Colonic mucosa (tissue), 4 donors: ENCODE measurements around the gene TRIP11. TPM values are rescaled to one million over a fixed set of nuclear protein-coding genes. Genes with fewer than 3 reads are reported as not detected.

ENCODE experiments used
- DNase-seq: peaks from one replicate; pipeline ENCODE4 v3.0.0-alpha.2; 2020
- H3K27ac ChIP-seq: fragments of 200-600 bp; one replicate; pipeline ENCODE4 v1.8.0; 2021
- H3K27me3 ChIP-seq: fragments of 200-600 bp; one replicate; pipeline ENCODE4 v1.8.0; 2021
- H3K36me3 ChIP-seq: fragments of 200-600 bp; one replicate; pipeline ENCODE4 v1.8.0; 2021
- H3K4me1 ChIP-seq: fragments of 200-600 bp; one replicate; pipeline ENCODE4 v1.8.0; 2021; ENCODE audit warnings: mild to moderate bottlenecking
- H3K4me3 ChIP-seq: fragments of 200-600 bp; one replicate; pipeline ENCODE4 v1.8.0; 2021
- H3K9ac ChIP-seq, 2 donors: one replicate each; pipeline ENCODE4 v1.7.0; 2013; ENCODE audit warnings: control low read depth in 2 of 2, low read depth in 2 of 2, low read length in 2 of 2
- H3K9me3 ChIP-seq: fragments of 200-600 bp; one replicate; pipeline ENCODE4 v1.8.0; 2021
- CTCF ChIP-seq: fragments of 200-600 bp; IDR thresholded peaks from one replicate; pipeline ENCODE4 v1.8.0; 2022; ENCODE audit warnings: antibody characterized with exemption, mild to moderate bottlenecking
- intact Hi-C: fragments of 100-400 bp; cut with DNase I; formaldehyde crosslinking; loops from one replicate; pipeline ENCODE4 v1.14.1; 2022
- total RNA-seq, 2 donors: library from RNA; stranded (reverse); fragmentation: NEBNext Ultra II Directional in 1 of 2; extraction: Animal tissue kit (Norgen Biotek cat#: 25700) in 1 of 2; gene quantifications; one replicate each; pipeline ENCODE4 v1.2.1, GENCODE V29; 2021
- donor health status: healthy.
- donor health status: DM: no; HTN: no; CAD: no.
- donor health status: DM: no; HTN: no; CAD: no.

TRIP11 gene
- total RNA-seq, 2 donors from 2014 or later: 53.8 to 56.3 TPM

- no peak for TF ChIP-seq CTCF
- H3K4me3 ChIP-seq: no peak overlapping the region
- intact Hi-C loops: no loop called here
- H3K27ac ChIP-seq: no peak overlapping the region
- DNase-seq: no peak
- H3K9me3 ChIP-seq: no peaks in the 10 kb centered on the region
- no peaks in the 10 kb centered on the region for H3K36me3 ChIP-seq
- no peak overlapping the region for H3K9ac ChIP-seq
- H3K4me1 ChIP-seq: no peaks in the 10 kb centered on the region
- H3K27me3 ChIP-seq: no peaks in the 10 kb centered on the region
Measured at GRCh38 chr14:92014040-92014439, 25.8 kb downstream of the TRIP11 start.

- DNase-seq: no peak
- TF ChIP-seq CTCF: no peak
Measured at GRCh38 chr14:92012121-92012748, 27.6 kb downstream of the TRIP11 start.

GRCh38 chr14:92010644-92011043 is 29.2 kb downstream of the TRIP11 start:
- H3K9me3 ChIP-seq: no peaks in the 10 kb centered on the region
- H3K9ac ChIP-seq: no peak overlapping the region
- intact Hi-C loops: no loop called here
- H3K27me3 ChIP-seq: no peaks in the 10 kb centered on the region
- H3K36me3 ChIP-seq: no peaks in the 10 kb centered on the region
- no peaks in the 10 kb centered on the region for H3K4me1 ChIP-seq
- no peak overlapping the region for H3K4me3 ChIP-seq
- no peak for DNase-seq
- TF ChIP-seq CTCF: no peak
- H3K27ac ChIP-seq: no peak overlapping the region

More at GRCh38 chr14:92012121-92012748, 27.6 kb downstream of the TRIP11 start:
- H3K4me3 ChIP-seq: no peak overlapping the region
- no peaks in the 10 kb centered on the region for H3K27me3 ChIP-seq
- no peaks in the 10 kb centered on the region for H3K9me3 ChIP-seq
- no peaks in the 10 kb centered on the region for H3K4me1 ChIP-seq
- intact Hi-C loops: no loop called here
- H3K36me3 ChIP-seq: no peaks in the 10 kb centered on the region
- H3K27ac ChIP-seq: no peak overlapping the region
- no peak overlapping the region for H3K9ac ChIP-seq

- no peaks in the 10 kb centered on the region for H3K4me1 ChIP-seq
- no peak for DNase-seq
- no peak overlapping the region for H3K9ac ChIP-seq
- no peaks in the 10 kb centered on the region for H3K36me3 ChIP-seq
- no peaks in the 10 kb centered on the region for H3K27me3 ChIP-seq
- intact Hi-C loops: loop anchor here (10.0 kb wide), 1 partner anchor 525 kb away; no protein-coding TSS in a partner anchor
- no peak overlapping the region for H3K4me3 ChIP-seq
- no peaks in the 10 kb centered on the region for H3K9me3 ChIP-seq
- no peak overlapping the region for H3K27ac ChIP-seq
- no peak for TF ChIP-seq CTCF
Measured at GRCh38 chr14:92009604-92010003, 30.3 kb downstream of the TRIP11 start.

GRCh38 chr14:92005019-92005418 is 34.8 kb downstream of the TRIP11 start:
- no peaks in the 10 kb centered on the region for H3K4me1 ChIP-seq
- intact Hi-C loops: loop anchor here (10.0 kb wide), 1 partner anchor 520 kb away; no protein-coding TSS in a partner anchor
- no peak overlapping the region for H3K4me3 ChIP-seq
- no peaks in the 10 kb centered on the region for H3K36me3 ChIP-seq
- H3K9me3 ChIP-seq: no peaks in the 10 kb centered on the region
- H3K9ac ChIP-seq: no peak overlapping the region
- no peak for TF ChIP-seq CTCF
- H3K27me3 ChIP-seq: no peaks in the 10 kb centered on the region
- DNase-seq: no peak
- H3K27ac ChIP-seq: no peak overlapping the region
